NCI-H1930 (cell line): ENCODE results near the gene CCDC197.
A peak's percentile ranks its signal among the peaks of the same experiment; 100 is the strongest.

Experiments used
- DNase-seq, 2 experiments: peaks; one replicate each; lab custom pipeline; 2025; lab: John Stamatoyannopoulos, UW

Gene CCDC197

DNA sequence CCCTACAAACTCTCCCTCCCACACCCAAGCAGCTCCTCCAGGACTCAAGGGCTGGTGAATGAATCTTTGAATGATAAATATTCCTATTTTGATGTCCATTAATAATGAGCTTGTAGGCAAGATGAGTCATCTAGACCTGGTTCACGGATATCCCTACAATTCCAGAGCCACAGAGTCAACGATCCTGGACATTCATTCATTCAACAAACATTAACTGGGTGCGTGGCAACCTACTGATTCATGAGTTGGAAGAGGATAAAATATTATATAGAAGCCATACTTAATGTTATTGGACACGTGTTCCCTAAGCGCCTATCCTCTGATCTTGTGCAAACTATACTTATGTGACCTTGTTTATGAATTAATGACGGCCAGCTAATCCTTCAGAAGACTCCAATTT is 28.6 kb downstream of the CCDC197 start:
- no peak for DNase-seq

DNA sequence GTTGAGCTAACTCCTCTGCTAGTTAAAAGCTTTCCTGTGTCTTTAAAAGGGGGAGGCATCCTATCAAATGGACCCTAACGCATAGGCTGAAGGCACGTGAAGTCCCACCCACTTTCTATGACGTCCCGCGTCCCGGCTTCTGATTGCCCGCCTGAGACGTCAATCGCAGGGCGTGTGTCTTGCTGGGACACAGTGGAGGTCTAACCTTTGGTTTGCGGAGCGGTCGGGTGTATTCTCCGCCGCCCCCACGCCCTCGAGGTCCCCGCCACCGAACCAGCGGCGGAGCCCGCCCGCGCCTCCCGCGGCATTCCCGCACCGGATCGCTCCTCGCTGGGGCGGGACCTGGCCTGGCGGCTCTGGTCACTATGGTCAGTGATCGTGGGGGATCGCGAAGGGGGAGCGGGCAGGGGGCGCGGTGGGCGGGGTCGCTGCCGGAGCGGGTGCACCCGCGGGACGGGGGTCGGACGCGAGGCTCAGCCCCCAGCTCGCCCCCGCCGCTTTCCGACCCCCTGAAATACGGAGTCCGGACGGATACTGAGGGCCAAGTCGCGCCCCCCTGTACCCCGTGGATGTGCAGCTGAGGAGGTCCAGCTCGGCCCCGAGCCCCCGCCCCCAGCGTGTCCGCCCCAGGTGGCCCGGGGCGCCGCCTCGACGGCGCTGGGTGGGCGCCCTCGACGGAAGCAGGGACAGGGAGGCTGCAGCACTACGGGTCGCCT is 29.2 kb downstream of the CCDC197 start, which contains the start of gene OTUB2:
Gene OTUB2 (plus strand): TSS at position 168 of the 716 bp plus-strand sequence. CDS start 198 bp downstream, at position 366.
- DNase-seq = peak; percentile 96 to 98

DNA sequence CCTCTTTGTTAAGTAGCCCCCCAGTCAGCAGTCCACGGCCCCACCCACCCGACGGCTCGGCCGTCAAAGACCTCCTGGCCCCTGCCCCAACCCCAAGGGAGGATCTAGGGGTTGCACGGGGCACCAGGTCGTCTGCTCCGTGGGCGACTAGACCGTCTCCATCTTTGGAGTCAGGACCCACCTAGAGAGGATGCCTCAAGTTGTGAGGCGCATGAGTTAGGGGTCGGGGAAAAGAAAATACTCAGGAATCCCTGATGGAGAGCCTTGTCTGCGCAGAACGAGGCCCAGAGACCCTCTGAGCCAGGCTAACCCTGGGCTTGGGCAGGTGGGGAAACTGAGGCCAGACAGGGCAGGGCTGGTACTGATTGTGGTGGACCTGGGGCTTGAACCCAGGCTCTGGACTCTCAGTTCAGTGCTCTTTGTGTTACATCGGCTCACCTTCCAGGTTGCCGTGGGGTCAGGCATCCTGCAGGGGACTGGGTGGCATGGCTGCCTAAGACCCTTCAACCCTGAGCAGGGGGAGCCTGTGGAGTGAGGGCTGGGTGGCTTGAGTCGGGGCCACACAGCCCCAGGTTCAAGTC is 29.9 kb downstream of the CCDC197 start:
- DNase-seq = no peak

DNA sequence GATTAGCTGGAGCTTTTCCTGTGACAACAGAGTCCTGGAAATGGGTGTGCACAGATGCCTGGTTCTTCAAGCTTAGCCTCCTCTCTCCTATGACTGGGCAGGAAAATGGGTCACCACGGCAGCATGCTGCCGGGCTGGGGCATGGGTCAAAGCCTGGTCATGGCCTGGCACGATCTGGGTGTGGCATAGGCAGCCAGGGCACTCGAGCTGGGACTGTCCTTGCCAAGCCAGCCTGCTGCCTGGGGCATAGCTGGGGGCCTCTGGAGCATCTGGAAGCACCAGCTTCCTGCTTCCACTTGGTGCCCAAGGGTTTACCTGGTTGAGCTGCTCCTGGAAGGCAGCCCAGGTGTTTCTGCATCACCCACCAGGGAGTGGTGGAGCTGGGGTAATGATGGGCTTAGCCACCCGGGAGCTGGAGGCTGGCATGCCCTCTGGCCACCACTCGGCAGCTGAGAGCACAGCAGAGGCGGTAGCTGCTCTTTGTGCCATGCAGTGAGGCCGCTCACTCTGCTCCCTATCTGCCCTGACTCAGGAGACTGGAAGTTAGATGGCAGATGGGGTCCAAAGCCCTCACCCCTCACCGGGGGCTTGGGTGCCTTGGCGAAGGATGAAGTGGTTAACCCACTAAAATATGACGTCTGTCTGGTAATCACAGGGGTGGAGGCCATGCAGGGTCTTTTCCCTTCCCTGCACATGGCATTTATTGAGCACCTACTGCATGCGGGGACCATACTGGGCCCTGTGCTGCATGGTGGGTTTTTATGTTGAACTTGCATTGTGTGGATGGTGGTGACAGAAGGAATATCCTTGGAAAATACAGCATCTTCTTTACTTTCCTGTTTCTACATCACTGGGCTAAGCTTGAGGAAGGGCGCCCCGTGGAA is 30.7 kb downstream of the CCDC197 start:
- no peak for DNase-seq

DNA sequence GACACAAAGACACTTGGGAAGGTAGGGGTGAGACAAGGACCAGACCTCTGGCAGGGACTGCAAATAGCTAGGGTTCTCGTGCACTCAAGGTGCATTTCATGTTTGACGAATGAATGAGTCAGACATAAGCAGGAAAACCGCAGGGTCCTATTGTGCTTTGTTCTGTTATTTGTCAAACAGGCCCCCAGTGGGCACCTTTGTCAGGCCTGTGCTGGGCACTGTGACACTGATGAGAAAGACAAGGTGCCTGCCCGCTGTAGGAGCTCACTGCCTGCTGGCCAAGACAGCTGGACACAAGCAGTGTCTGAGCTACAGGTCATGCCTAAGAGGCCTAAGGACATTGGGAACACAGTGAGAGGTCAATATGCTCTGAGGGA is 31.3 kb downstream of the CCDC197 start:
- no peak for DNase-seq

DNA sequence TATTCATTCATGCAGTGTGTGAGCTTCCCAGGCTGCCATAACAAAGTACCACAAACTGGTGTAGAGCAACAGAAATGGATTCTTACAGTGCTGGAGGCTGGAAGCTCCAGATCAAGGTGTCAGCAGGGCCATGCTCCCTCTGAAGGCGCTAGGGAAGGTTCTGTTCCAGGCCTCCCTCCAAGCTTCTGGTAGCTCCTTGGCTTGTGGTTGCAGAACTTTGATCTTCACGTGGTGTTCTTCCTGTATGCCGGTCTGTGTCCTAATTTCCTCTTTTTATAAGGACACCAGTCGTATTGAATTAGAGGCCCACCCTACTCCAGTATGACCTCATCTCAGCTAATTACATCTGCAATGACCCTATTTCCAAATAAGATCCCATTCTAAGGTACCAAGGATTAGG is 32.2 kb downstream of the CCDC197 start:
- DNase-seq = no peak

DNA sequence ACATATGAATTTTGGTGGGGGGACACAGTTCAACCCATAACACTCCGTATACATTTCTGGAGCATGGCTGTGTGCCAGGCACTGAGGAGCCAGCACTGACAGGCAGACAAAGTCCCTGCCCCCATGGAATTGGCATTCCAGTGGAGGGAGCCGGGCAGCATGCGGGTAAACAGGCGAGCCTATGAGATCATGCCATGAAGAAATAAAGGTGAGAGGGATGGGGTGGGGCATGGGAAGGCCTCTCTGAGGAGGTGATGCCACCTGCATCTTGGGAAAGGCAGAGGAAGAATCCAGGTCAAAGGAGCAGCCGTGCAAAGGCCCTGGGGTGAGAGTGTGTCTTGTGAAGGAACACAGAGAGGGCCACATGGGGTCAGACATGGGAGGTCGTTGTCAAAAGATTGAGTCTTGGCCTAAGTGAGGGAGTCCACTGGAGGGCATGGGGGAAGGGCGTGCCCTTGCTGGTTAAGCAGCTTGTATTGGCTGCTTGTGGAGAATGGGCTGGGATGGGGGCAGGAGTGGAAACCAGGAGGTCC is 32.6 kb downstream of the CCDC197 start:
- DNase-seq = no peak

DNA sequence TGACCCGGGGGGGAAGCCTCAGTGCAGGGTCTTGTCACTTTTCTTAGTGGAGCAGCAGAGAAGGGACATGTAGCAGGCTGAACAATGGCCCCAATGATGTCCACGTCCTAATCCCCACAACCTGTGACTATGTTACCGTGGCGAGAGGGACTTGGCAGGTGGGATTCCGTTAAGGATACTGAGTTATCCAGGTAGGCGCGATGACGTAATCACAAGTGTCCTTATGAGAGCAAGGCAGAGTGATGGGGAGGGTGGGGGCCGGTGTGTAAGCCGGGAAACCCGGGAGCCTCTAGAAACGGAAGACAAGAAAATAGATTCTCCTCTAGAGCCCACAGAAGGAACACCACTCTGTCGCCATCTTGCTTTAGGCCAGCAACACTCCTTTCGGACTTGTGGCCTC is 33.5 kb downstream of the CCDC197 start:
- no peak for DNase-seq

DNA sequence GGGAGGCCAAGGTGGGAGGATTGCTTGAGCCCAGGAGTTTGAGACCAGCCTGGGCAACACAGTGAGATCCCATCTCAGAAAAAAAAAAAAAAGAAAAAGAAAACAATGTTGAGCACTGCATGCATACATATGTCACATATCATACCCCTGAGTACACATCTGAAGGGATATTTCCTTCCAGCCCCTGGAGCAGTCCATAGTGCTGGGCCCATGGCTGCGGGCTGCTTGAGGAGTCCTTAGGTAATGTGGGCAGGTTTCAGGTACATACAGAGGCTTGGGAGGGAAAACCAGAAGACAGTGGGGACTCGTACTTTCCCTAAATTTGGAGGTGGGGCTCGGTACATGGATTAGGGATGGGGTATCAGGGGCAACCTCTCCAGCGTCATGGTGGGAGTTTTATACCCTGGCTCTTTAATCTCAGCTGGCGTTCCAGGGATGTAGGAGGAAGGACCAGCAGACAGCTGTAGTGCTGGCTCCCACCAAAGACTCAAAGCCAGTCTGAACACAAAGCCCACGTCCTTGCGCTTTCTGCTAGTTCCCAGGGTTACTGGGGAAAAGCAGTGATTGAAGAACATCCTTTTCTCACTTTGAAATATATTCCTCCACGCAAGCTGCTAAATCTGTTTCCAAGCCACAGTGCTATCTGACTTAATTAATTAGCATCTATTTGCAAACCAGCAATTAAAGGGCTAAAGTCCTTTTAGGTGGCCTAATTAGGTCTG is 34.2 kb downstream of the CCDC197 start:
- no peak for DNase-seq

DNA sequence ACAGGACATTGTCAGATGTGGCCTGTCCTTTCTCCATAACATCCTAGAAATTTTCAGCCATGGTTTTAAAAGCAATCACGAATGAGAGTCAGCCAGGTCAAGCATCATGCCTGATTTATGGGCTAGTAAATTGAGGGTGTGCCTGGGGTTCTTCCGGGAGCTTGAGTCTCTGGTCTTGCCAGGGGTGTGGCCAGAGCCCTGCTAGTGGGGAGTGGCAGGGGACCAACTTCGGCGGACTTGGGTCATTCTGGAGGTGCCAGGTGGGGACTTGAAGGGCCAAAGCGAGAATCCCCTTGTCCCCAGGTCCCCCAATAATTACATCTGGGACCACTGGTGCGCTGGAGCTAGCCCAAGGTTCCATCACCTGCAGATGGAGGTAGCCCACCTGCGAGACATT is 34.8 kb downstream of the CCDC197 start:
- no peak for DNase-seq

DNA sequence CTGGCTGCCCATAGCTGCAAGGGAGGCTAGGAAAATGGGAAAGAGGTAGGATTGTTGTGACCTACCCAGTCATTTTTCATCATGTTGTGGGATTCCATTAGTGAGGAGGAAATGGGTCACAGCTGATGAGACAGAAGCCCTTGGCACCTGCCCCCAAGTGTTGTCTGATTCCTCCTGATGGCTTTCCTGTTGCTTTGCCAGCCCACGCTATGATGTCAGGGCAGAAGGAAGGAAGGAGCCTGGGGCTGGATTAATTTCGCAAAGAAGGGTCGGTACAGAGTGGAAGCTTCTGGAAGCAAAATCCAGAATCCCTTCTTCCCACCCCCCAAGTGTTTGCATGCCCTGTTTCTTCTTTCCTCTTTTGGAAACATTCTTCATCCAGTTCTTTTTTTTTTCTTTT is 37.8 kb downstream of the CCDC197 start:
- DNase-seq = no peak

DNA sequence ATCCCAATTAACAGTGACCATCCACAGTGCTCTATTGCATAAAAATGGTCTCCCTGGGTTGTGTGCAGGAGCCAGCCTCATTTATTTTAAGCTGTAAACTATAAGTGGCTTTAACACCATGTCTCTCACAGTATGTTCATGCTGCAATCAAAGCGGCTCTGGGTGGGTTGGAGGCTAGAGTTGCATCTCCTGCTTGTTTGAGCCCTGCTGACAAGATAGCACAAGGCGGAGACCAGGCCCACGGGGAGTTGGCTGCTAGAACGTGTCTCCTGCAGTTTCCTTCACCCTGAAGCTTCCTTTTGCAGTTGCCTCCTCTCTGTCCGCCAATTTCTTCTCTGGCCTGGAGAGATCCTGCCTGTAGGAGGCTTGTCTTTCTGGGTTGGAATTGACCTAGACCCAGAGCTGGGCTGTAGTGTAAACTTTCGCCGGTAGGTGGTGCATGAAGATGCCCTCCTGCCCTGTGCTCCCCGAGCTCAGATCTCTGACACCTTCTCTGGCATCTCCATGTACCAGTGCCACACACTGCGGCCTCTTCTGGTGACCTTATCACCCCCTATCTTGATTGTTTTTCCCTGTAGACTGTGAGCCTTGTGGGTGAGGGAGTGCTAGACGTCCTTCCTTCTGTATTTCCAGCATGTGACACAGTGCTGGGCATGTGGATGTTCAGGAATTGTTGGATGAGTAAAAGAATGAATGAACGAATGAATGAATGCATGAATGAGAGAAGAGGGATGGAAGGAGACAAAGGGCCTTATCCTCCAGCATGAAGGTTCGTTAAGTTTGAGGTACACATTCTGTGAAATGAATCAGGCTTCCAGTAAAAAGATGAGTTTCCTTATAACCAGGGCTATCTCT is 39.4 kb downstream of the CCDC197 start:
- DNase-seq = peak; percentile 10 to 17

DNA sequence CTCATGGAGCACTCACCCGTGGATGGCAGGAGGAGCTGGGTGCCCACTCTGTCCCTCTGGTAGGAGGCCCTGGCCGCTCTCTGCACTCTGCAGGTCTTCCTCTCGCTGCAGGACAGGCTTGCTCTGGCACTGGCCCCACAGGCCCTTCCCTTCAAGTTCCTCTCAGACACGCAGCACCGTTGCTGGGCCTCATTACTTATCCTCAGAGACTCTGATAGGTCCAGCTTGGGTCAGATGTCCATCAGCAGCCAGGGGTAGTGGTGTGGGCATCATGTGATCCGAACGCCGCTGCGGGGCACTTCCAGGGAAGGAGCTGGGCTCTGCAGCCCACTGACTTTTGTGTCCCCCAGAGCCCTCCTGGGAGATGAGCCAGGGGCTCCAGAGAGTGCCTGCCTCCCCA is 40.9 kb downstream of the CCDC197 start:
- DNase-seq = no peak

DNA sequence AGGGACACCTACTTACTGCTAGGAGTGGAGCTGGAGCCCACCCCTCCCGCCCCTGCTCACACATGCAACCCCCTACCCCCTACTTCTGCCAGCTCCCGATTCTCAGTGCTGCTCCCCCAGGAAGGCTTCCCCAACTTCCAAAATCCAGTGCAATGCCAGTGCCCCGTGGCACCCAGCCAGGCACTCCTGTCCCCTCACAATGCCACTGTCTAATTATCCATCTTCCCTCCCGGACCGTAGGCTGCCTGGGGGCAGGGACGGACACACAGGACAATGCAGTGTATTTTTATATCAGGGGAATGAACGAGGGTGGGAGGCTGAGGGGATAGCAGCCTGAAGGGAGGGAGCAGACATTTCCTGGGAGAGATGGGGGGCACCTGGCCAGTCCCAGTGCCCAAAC is 41.4 kb downstream of the CCDC197 start:
- no peak for DNase-seq

DNA sequence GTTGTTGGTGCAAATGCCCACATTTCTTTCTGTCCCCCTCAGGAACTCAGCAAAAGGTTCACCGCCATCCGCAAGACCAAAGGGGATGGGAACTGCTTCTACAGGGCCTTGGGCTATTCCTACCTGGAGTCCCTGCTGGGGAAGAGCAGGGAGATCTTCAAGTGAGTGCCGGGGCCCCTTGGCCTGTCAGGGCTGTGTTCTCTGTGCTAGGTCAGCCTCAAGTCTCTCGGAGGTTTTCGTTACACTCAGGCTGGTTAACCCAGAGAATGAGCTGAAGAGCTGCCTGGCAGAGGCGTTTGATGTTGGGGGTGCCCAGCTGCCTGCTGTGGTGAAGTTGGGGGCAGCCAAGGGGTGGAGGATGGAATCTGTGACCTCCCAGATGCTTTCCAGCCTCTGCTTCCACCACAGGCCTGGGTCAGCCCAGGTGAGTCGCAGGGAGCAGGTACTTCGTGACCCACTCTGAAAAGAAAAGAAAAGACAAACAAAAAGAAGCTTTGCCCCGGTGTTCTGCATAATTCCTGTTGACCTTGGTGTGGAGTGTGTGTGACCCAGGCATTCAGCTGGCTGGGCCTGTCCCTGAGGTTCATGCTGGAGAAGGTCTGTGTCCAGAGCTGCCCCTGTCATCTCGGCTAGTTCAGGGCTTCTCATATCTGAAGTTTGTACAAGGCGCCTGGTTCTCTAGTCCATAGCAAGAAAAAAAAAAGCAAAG is 42.0 kb downstream of the CCDC197 start:
- DNase-seq = no peak

DNA sequence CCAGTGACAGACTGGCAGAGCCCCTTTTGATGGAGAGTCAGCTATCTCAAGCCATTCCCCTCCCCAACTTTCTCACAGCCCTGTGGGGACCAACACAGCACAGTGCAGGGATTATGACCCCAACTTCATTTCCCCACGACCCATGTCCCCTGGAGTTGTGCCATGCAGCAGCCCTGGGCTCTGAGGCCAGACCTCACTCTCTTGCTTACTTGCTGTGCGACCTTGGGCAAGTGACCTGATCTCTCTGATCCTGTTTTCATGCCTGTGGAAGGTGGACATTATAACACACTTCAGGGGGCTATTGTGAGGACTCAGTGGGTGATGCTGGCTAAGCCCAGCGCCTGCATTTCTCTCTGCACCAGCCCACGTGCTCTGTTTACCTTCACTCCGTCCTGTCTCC is 43.1 kb downstream of the CCDC197 start:
- no peak for DNase-seq

DNA sequence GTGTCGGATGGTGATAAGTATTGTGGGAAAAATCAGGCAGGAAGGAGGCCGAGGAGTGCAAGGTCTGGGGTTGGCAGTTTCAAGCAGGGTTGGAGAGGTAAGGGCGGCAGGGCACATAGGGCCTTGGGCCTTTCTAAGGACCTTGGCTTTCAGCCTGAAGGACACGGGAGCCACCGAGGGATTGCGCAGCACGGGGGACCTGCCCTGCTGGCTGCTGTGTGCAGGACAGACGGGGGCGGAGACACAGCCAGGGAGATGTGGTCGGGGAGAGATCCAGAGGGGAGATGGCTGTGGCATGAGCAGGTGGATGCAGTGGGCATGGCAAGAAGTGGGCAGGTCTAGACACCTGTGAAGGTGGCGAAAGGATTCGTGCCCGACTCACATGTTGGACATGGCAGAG is 43.7 kb downstream of the CCDC197 start:
- no peak for DNase-seq

DNA sequence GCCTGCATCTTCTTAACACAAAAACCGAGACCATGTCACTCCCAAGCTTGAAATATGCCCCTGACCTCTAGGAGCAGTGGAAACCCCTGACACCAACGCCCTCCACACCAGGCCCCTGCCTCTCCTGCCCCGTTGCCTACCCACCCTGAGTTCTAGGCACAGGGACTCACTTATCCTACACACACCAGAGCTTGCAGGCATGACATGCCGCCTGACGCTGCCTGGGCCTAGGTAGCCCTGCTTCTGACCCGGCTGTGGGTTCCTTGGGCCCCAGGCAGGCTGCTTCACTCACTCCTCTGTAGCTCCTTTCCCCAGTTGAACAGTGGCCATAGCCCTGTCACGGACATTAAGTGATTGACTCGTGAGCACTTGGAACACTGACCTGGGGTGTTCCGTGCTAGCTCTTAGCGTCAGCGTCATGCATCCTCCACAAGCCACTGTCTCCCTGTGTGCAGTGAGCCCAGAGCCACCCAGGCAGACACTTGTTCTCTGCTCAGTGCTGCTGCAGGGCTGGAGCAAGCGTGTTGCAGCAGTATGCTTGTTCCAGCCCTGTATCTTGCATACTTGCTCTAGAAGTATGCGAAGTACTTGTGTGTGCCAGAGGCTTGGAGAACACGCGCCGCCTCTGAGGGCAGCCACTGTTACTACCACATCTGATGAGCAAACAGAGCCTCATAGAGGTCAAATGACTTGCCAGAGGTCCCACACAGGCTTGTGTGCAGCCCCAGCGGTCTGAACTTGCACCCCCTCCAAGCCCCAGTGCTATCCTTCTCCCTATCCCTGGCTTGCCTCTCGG is 44.6 kb downstream of the CCDC197 start:
- no peak for DNase-seq

DNA sequence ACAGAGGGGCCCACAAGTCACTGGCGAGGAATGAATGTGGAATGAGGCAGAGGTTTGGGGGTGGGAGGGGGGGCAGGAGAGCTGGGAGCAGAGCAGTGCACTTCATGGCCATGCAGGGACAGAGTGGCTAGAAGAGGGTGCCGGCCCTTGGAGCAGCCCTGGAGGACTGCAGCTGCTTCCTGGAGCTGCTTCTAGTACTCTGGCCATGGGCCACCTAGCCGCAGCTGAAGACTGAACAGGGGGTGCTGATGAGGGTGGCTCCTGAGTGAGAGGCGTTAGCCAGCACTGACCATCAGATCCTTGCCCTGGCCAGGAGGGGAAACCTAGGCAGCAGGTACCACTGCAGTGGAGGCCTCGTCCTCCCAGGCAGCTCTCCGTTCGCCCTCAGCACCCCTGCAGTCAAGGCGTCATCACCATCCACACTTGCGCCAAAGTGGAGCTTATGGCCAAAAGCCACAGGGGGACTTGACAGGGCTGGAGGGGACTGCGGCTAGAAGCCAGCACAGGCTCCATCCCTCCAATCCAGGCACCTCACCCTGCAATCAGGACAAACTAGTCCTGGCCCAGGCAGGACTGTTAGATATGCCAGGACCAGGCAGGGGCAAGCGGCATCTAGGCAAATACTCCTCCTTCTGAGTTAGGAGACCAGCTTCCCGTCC is 45.5 kb downstream of the CCDC197 start:
- DNase-seq = no peak
